HepG2 (cell line): Measurements from ENCODE around the gene GADD45A. TPM values are rescaled to one million over a fixed set of nuclear protein-coding genes. Genes with fewer than 3 reads are reported as not detected.

Experiments
- ATAC-seq: fragments of 200-7000 bp; cut with Tn5 transposase; 3 replicates; pipeline ENCODE4 v1.9.1; 2020; ENCODE audit warnings: mild to moderate bottlenecking, moderate library complexity
- BruUV-seq: library from RNA; stranded (reverse); fragments of 400-500 nt; replicated peaks from 2 replicates; lab custom pipeline; 2021; lab: Mats Ljungman, UMichigan
- CTCF ChIA-PET: fragments of 300-600 bp; formaldehyde crosslinking; extraction: SDS; loops from one replicate; lab custom pipeline; 2021; ENCODE audit warnings: low total read pairs, inconsistent platforms, low intra/inter-chr PET ratio; lab: Yijun Ruan, JAX
- POLR2A ChIA-PET: fragments of 350-600 bp; sonication (Branson Sonifier 250); formaldehyde crosslinking; loops from one replicate; lab custom pipeline; 2020; ENCODE audit warnings: antibody characterized with exemption, inconsistent platforms; lab: Yijun Ruan, JAX
- DNase-seq: peaks from one replicate; pipeline ENCODE4 v3.0.0-alpha.2; 2015; ENCODE audit warnings: low spot score
- FAIRE-seq: peaks from 3 replicates; lab custom pipeline; 2011; peaks lifted over from hg19 to GRCh38; lab: Jason Lieb, UNC
- H2AFZ ChIP-seq: one replicate; pipeline ENCODE4 v1.6.1; 2011; ENCODE audit warnings: low read length, inconsistent platforms
- H3K27ac ChIP-seq: fragments of 300-600 bp; 3 replicates; pipeline ENCODE4 v1.8.0; 2011; ENCODE audit warnings: mixed run types, mild to moderate bottlenecking, mixed read lengths, low read length, inconsistent platforms; ENCODE audit not compliant: insufficient read depth; ENCODE audit errors: extremely low read length
- H3K27me3 ChIP-seq, 2 experiments: fragments of 200-600 bp in 1 of 2; 2 replicates in 1 of 2; 3 replicates in 1 of 2; pipeline versions ENCODE4 v1.6.0 to v1.8.0; 2011; ENCODE audit warnings: low read length in 2 of 2, mild to moderate bottlenecking in 2 of 2, moderate library complexity in 2 of 2, inconsistent platforms in 1 of 2; ENCODE audit not compliant: insufficient read depth in 2 of 2, control insufficient read depth in 1 of 2
- H3K36me3 ChIP-seq, 2 experiments: fragments of 200-600 bp in 1 of 2; replicated peaks in 1 of 2; 2 replicates in 1 of 2; 3 replicates in 1 of 2; pipeline versions ENCODE4 v1.5.1 to v1.8.0; 2011; ENCODE audit warnings: low read length in 2 of 2, inconsistent platforms in 1 of 2; ENCODE audit not compliant: insufficient read depth in 2 of 2, control insufficient read depth in 1 of 2
- H3K4me1 ChIP-seq: 2 replicates; pipeline ENCODE4 v1.5.1; 2012; ENCODE audit warnings: low read length, inconsistent platforms; ENCODE audit not compliant: insufficient read depth
- H3K4me2 ChIP-seq: 2 replicates; pipeline ENCODE4 v1.6.0; 2011; ENCODE audit warnings: low read depth, low read length, inconsistent platforms
- H3K4me3 ChIP-seq, 3 experiments: fragments of 200-600 bp in 1 of 3; sonication (generic), shearing (Covaris generic) in 1 of 3; replicated peaks in 1 of 3; 2 replicates each; pipeline ENCODE4 v1.5.1; 2011 to 2016; ENCODE audit warnings: low read length in 3 of 3, inconsistent platforms in 2 of 3, low read depth in 2 of 3, mild to moderate bottlenecking in 2 of 3, control low read depth in 1 of 3, mixed read lengths in 1 of 3; ENCODE audit not compliant: insufficient read depth in 1 of 3
- H3K79me2 ChIP-seq: one replicate; pipeline ENCODE4 v1.6.1; 2011; ENCODE audit warnings: low read length, inconsistent platforms; ENCODE audit not compliant: insufficient read depth
- H3K9ac ChIP-seq: 2 replicates; pipeline ENCODE4 v1.6.0; 2011; ENCODE audit warnings: mild to moderate bottlenecking, low read depth, low read length, inconsistent platforms; ENCODE audit not compliant: insufficient read depth
- H3K9me3 ChIP-seq: 2 replicates; pipeline ENCODE4 v1.5.1; 2012; ENCODE audit warnings: mild to moderate bottlenecking, low read length
- H4K20me1 ChIP-seq: 2 replicates; pipeline ENCODE4 v1.6.0; 2011; ENCODE audit warnings: inconsistent platforms, mild to moderate bottlenecking, low read length, moderate library complexity; ENCODE audit not compliant: insufficient read depth
- AFF4 ChIP-seq: sonication (generic); formaldehyde crosslinking; IDR thresholded peaks from 2 replicates; pipeline ENCODE4 v1.4.0; 2020; ENCODE audit warnings: missing genetic modification reagents
- AKAP8 ChIP-seq: sonication (generic); formaldehyde crosslinking; IDR thresholded peaks from 2 replicates; pipeline ENCODE4 v1.5.1; 2020; ENCODE audit warnings: mild to moderate bottlenecking, missing genetic modification reagents
- CHD4 ChIP-seq: fragments of 200-600 bp; sonication (generic); IDR thresholded peaks from 2 replicates; pipeline ENCODE4 v1.7.0; 2017; ENCODE audit warnings: mild to moderate bottlenecking, low read length, borderline replicate concordance
- MXI1 ChIP-seq: IDR thresholded peaks from 3 replicates; pipeline ENCODE4 v1.6.1; 2012; ENCODE audit warnings: low read depth, low read length, inconsistent platforms, borderline replicate concordance
- NFIB ChIP-seq: sonication (generic); formaldehyde crosslinking; IDR thresholded peaks from 2 replicates; pipeline ENCODE4 v1.9.0; 2021; ENCODE audit warnings: missing genetic modification reagents, mild to moderate bottlenecking, borderline replicate concordance
- PAXIP1 ChIP-seq: sonication (generic); formaldehyde crosslinking; conservative IDR thresholded peaks from 2 replicates; pipeline ENCODE4 v1.4.0; 2020; ENCODE audit warnings: mild to moderate bottlenecking, missing genetic modification reagents, moderate library complexity
- POLR2G ChIP-seq: fragments of 200-400 bp; formaldehyde crosslinking; IDR thresholded peaks from 2 replicates; pipeline ENCODE4 v1.6.1; 2018; ENCODE audit warnings: mild to moderate bottlenecking, low read depth, low read length, moderate library complexity
- SNAPC5 ChIP-seq: sonication (generic); formaldehyde crosslinking; IDR thresholded peaks from 2 replicates; pipeline ENCODE4 v1.8.1; 2023; ENCODE audit warnings: mild to moderate bottlenecking, missing genetic modification reagents, borderline replicate concordance
- STAG1 ChIP-seq: sonication (generic); formaldehyde crosslinking; IDR thresholded peaks from 2 replicates; pipeline ENCODE4 v1.4.0; 2020; ENCODE audit warnings: missing genetic modification reagents
- ZNF709 ChIP-seq: sonication (generic); formaldehyde crosslinking; IDR thresholded peaks from 2 replicates; pipeline ENCODE4 v1.5.0; 2020; ENCODE audit warnings: mild to moderate bottlenecking, missing genetic modification reagents
- ZNF740 ChIP-seq: sonication (generic); formaldehyde crosslinking; IDR thresholded peaks from 2 replicates; pipeline ENCODE4 v1.4.0; 2020; ENCODE audit warnings: missing genetic modification reagents
- WGBS: methylation state at CpG from one replicate; pipeline ENCODE4 v1.1.6; 2017; ENCODE audit warnings: low lambda C conversion rate; 5-methylcytosine and 5-hydroxymethylcytosine counted together
- in situ Hi-C: cut with HindIII; loops from 2 replicates; pipeline ENCODE4 v1.10.0; 2017; ENCODE audit warnings: low pct_unique_long_range_greater_than_20kb; ENCODE audit not compliant: extremely low pct_ligation_motif_present
- intact Hi-C: fragments of 100-400 bp; cut with micrococcal nuclease; formaldehyde crosslinking; loops from one replicate; pipeline ENCODE4 v1.10.0; 2022; ENCODE audit not compliant: unreplicated experiment
- polyA plus RNA-seq, 8 experiments: library from polyadenylated mRNA; depleted of rRNA in 3 of 8; stranded (reverse) in 7 of 8; unstranded in 1 of 8; fragments of >200 nt; fragmentation: Illumina TruSeq in 4 of 8; extraction: Trizol in 4 of 8; gene quantifications; 2 replicates each; pipeline versions ENCODE4 v1.2.1 to v1.2.3, GENCODE V29; 2011 to 2016; ENCODE audit warnings: low read depth in 4 of 8, missing spikeins in 1 of 8, mixed read lengths in 1 of 8; ENCODE audit not compliant: insufficient read depth in 1 of 8
- total RNA-seq, 5 experiments: library from RNA; depleted of rRNA; stranded (reverse); fragments of >200 nt; fragmentation: Illumina TruSeq; extraction: Trizol; gene quantifications; 2 replicates each; pipeline ENCODE4 v1.2.3, GENCODE V29; 2016; ENCODE audit warnings: low read depth in 1 of 5

The GADD45A gene
- total and polyA plus RNA-seq, 2 of the 13 experiments (the other 11 are each of a cell fraction or from before 2014, with no cell fraction given): 33.2 to 46.2 TPM

- no peak for TF ChIP-seq STAG1
- TF ChIP-seq AKAP8 (CRISPR knock-in tag): no peak
- H3K9ac ChIP-seq: no peak overlapping the region
- no peak overlapping the region for H3K4me3 ChIP-seq
- no peaks in the 10 kb centered on the region for H3K79me2 ChIP-seq
- no peak for ATAC-seq
- peaks cover 31% of the 10 kb centered on the region for H3K4me1 ChIP-seq
- DNase-seq: no peak
- no peaks in the 10 kb centered on the region for H3K9me3 ChIP-seq
- no peaks in the 10 kb centered on the region for H3K36me3 ChIP-seq
- intact Hi-C loops: no loop called here
- BruUV-seq: no TSS peak
- H3K27ac ChIP-seq: no peak overlapping the region
- H3K4me2 ChIP-seq: no peak overlapping the region
- in situ Hi-C loops: no loop called here
- FAIRE-seq: no peak
- ChIA-PET POLR2A (no interaction called here), CTCF (no interaction called here)
- no peaks in the 10 kb centered on the region for H3K27me3 ChIP-seq
- no peak overlapping the region for H2AFZ ChIP-seq
- no peaks in the 10 kb centered on the region for H4K20me1 ChIP-seq
Measured at GRCh38 chr1:67650061-67650460, 34.9 kb upstream of the GADD45A start.

GRCh38 chr1:67651031-67651430 lies 34.0 kb upstream of the GADD45A start:
- Histone ChIP-seq H2AFZ (no peak overlapping the region), H3K27ac (no peak overlapping the region), H3K27me3 (no peaks in the 10 kb centered on the region), H3K4me2 (no peak overlapping the region), H3K9ac (no peak overlapping the region), H4K20me1 (no peaks in the 10 kb centered on the region), H3K4me3 (no peak overlapping the region), H3K36me3 (no peaks in the 10 kb centered on the region), H3K9me3 (no peaks in the 10 kb centered on the region), H3K4me1 (peaks cover 21% of the 10 kb centered on the region), H3K79me2 (no peaks in the 10 kb centered on the region)
- FAIRE-seq (no peak), DNase-seq (no peak), ATAC-seq (no peak)
- in situ Hi-C loops (no loop called here), intact Hi-C loops (no loop called here)
- BruUV-seq: no TSS peak
- CTCF ChIA-PET: no interaction called here
- WGBS: 25% methylated on average over 3 of the region's 3 CpGs
- POLR2A ChIA-PET: interaction anchor here (0.9 kb wide), 1 partner anchor 34 kb away, joined by 4 read pairs; the partner anchor contains the start of gene GADD45A
- TF ChIP-seq SNAPC5 (CRISPR knock-in tag): no peak
- TF ChIP-seq PAXIP1: no peak
- TF ChIP-seq NFIB (CRISPR knock-in tag): no peak
- no peak for TF ChIP-seq CHD4
- TF ChIP-seq POLR2G: no peak
- TF ChIP-seq AFF4: no peak
- TF ChIP-seq MXI1: no peak
- TF ChIP-seq ZNF709 (CRISPR knock-in tag): no peak
- TF ChIP-seq ZNF740 (CRISPR knock-in tag): no peak
